Muscle layer of colon (tissue), 2 donors: ENCODE data around the gene ZMYND11.

Source experiments
- H3K27ac ChIP-seq: one replicate; pipeline ENCODE4 v1.7.0; 2013; ENCODE audit warnings: low read depth, mild to moderate bottlenecking, low read length, moderate library complexity
- H3K27me3 ChIP-seq, 2 donors: one replicate each; pipeline ENCODE4 v1.7.0; 2013; ENCODE audit warnings: low read length in 2 of 2, mild to moderate bottlenecking in 2 of 2; ENCODE audit not compliant: insufficient read depth in 2 of 2, control insufficient read depth in 1 of 2
- H3K36me3 ChIP-seq: one replicate; pipeline ENCODE4 v1.7.0; 2013; ENCODE audit warnings: mild to moderate bottlenecking, low read length; ENCODE audit not compliant: insufficient read depth
- H3K4me1 ChIP-seq: one replicate; pipeline ENCODE4 v1.7.0; 2013; ENCODE audit warnings: mild to moderate bottlenecking, low read length; ENCODE audit not compliant: insufficient read depth
- H3K4me3 ChIP-seq, 2 donors: one replicate each; pipeline ENCODE4 v1.7.0; 2013; ENCODE audit warnings: low read length in 2 of 2, low read depth in 1 of 2, mild to moderate bottlenecking in 1 of 2, moderate library complexity in 1 of 2
- H3K9ac ChIP-seq: one replicate; pipeline ENCODE4 v1.7.0; 2013; ENCODE audit warnings: low read length
- H3K9me3 ChIP-seq: one replicate; pipeline ENCODE4 v1.7.0; 2013; ENCODE audit warnings: mild to moderate bottlenecking, low read length
- donor health status: abdominal sarcoma.
- donor health status: Adenocarcinoma of cecum.

ZMYND11 gene

DNA sequence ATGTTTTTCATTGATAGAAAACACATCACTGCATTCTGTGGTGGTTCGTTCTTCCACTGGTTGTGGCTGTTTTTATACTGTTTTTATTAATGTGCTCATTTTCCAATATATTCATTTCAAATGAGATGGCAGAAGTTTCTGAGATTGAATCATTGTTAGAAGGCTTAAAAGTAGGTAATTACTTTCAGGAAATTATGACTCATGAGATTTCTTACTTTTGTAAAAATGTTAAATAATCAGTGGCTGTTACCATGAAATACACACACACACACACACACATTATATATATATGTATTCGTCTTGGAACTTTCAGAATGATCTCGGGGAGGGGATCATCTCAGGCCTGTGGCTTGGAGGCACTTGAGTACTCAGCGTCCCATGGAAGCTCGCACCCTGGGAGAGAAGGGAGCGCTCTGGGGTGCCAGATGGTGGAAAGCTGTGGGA lies 66.1 kb downstream of the ZMYND11 start:
- Histone ChIP-seq H3K4me1 (no peaks in the 10 kb centered on the region), H3K9me3 (no peaks in the 10 kb centered on the region), H3K27me3 (no peaks in the 10 kb centered on the region), H3K36me3 (no peaks in the 10 kb centered on the region), H3K4me3 (no peak overlapping the region), H3K27ac (no peak overlapping the region), H3K9ac (no peak overlapping the region)

- no peaks in the 10 kb centered on the region for H3K27me3 ChIP-seq
- no peak overlapping the region for H3K27ac ChIP-seq
- peaks cover 5% of the 10 kb centered on the region for H3K36me3 ChIP-seq
- no peak overlapping the region for H3K9ac ChIP-seq
- no peaks in the 10 kb centered on the region for H3K4me1 ChIP-seq
- H3K9me3 ChIP-seq = no peaks in the 10 kb centered on the region
- no peak overlapping the region for H3K4me3 ChIP-seq
These were observed 73.4 kb downstream of the ZMYND11 start for GRCh38 chr10:208616-209015.

DNA sequence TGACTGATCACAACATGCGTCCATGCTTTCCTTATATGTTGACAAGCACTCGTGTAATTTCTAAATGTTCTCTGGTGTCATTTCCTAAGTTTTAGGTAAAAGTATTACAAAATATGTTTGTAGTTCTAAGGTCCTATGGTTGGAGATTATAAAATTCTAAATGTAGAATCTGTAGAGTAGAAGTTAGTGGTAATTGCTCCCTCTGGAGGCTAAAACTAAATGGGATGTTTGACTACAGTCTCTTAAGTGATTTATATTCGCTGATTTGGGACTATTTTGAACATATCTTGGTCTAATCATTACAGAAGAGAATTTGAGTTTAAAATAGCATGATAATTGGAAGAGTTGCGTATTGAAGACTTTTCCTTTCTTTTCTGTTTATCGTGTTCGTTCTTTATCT lies 74.1 kb downstream of the ZMYND11 start:
- Histone ChIP-seq H3K36me3 (peaks cover 5% of the 10 kb centered on the region), H3K4me3 (no peak overlapping the region), H3K4me1 (no peaks in the 10 kb centered on the region), H3K27ac (no peak overlapping the region), H3K9ac (no peak overlapping the region), H3K9me3 (no peaks in the 10 kb centered on the region), H3K27me3 (no peaks in the 10 kb centered on the region)

DNA sequence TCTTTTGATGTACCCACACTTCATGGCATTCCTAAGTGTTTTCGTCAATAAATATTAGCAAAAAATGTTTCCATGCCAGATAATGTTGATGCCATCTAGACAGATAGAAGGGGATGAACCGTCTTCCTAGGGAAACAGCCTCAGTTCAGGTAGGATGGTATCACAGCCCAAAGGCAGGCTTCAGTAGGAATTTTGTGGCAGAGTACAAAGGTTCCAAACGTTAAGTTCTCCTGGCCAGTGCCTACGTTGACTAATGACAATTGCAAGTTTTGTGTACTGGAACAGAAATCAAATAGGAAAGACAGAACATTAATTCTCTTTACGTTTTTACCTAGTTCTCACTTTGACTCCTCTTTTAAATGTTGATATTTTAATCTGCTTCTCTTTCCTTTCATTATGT lies 75.0 kb downstream of the ZMYND11 start:
- Histone ChIP-seq H3K27me3 (no peaks in the 10 kb centered on the region), H3K9me3 (no peaks in the 10 kb centered on the region), H3K4me1 (no peaks in the 10 kb centered on the region), H3K36me3 (peaks cover 5% of the 10 kb centered on the region), H3K9ac (no peak overlapping the region), H3K27ac (no peak overlapping the region), H3K4me3 (no peak overlapping the region)

DNA sequence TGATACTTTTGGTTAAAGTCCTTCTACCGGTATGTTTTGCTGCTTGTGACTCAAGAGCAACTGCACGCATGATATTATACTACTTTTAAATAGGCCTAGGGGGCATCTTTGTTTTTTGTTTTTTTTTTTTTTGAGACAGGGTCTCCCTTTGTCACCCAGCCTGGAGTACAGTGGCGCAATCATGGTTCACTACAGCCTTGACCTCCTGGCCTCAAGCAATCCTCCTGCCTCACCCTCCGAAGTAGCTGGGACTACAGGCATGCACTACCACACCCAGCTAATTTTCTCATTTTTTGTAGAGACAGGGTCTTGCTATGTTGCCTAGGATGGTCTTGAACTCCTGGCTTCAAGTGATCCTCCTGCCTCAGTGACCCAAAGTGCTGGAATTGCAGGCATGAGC lies 80.2 kb downstream of the ZMYND11 start:
- no peaks in the 10 kb centered on the region for H3K27me3 ChIP-seq
- no peaks in the 10 kb centered on the region for H3K9me3 ChIP-seq
- H3K27ac ChIP-seq = no peak overlapping the region

DNA sequence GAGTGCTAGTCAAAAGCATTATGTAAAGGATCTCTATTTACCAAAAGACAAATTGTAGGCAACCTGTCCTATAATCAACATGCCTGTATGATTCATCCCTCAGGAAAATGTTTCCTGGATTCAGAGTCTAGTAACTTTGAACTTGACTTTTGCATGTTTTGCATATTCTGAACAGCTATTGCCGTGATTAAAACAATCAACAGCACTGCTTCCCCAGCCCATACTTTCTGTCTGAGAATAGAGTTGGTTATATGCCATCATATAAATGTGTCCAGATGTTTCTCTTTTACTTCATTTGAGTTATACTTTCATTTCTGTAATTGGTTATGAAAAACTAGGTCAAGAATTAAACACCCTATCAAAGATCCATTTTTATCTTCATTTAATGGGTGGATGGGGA lies 83.5 kb downstream of the ZMYND11 start:
- Histone ChIP-seq H3K9ac (no peak overlapping the region), H3K27ac (no peak overlapping the region), H3K4me3 (no peak overlapping the region), H3K9me3 (no peaks in the 10 kb centered on the region), H3K27me3 (no peaks in the 10 kb centered on the region), H3K4me1 (peaks cover 8% of the 10 kb centered on the region), H3K36me3 (peaks cover 4% of the 10 kb centered on the region)

More for the DNA sequence above, 80.2 kb downstream of the ZMYND11 start:
- H3K4me1 ChIP-seq = peaks cover 8% of the 10 kb centered on the region
- no peak overlapping the region for H3K4me3 ChIP-seq
- peaks cover 8% of the 10 kb centered on the region for H3K36me3 ChIP-seq
- H3K9ac ChIP-seq = no peak overlapping the region

DNA sequence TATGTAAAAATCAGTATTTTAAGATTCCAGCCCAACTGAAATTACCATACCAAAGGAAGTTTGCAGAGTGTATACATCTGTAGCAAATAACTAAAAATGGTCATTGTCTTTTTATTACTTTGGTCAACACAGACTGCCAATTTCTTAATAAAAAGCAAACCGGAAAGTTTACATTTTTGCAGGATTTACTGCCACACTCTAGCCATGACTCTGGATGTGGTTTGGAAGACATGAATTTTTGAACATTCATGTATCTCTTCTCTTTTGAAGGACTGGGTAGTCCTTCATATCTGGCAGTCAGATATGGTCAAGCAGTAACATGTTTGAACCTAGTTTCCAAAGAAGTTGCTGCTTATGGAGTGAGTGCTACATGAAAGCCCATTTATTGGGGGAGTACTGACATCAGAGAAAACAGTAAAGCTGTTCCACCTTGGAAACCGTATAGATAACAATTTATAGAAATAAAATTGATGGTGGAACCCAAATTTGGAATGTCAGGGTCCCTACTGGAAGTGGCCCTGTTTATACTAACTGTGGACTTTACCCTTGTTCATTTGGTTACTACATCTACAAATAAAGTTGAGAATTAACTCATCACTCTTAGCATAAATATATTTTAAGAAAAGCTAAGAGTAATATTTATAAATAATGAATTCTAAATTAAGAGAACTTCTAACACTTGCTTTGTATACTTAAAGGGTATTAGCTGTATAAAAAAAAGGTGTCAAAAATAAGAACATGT lies 84.6 kb downstream of the ZMYND11 start:
- H3K36me3 ChIP-seq = peaks cover 4% of the 10 kb centered on the region

GRCh38 chr10:224571-224970 lies 89.3 kb downstream of the ZMYND11 start:
- H3K9me3 ChIP-seq = no peaks in the 10 kb centered on the region
- no peak overlapping the region for H3K4me3 ChIP-seq
- no peaks in the 10 kb centered on the region for H3K36me3 ChIP-seq
- no peaks in the 10 kb centered on the region for H3K4me1 ChIP-seq
- no peaks in the 10 kb centered on the region for H3K27me3 ChIP-seq
- no peak overlapping the region for H3K27ac ChIP-seq
- H3K9ac ChIP-seq = no peak overlapping the region

More for the DNA sequence above, 84.6 kb downstream of the ZMYND11 start:
- no peaks in the 10 kb centered on the region for H3K27me3 ChIP-seq
- no peak overlapping the region for H3K27ac ChIP-seq
- peaks cover 8% of the 10 kb centered on the region for H3K4me1 ChIP-seq
- no peaks in the 10 kb centered on the region for H3K9me3 ChIP-seq
- H3K4me3 ChIP-seq = no peak overlapping the region
- H3K9ac ChIP-seq = no peak overlapping the region

- Histone ChIP-seq H3K4me3 (no peak overlapping the region), H3K9me3 (no peaks in the 10 kb centered on the region), H3K27me3 (no peaks in the 10 kb centered on the region), H3K4me1 (no peaks in the 10 kb centered on the region), H3K27ac (no peak overlapping the region), H3K9ac (no peak overlapping the region), H3K36me3 (no peaks in the 10 kb centered on the region)
These were observed 90.8 kb downstream of the ZMYND11 start for GRCh38 chr10:226018-226417.

- Histone ChIP-seq H3K9ac (no peak overlapping the region), H3K4me1 (no peaks in the 10 kb centered on the region), H3K36me3 (no peaks in the 10 kb centered on the region), H3K27ac (no peak overlapping the region), H3K4me3 (no peak overlapping the region), H3K27me3 (no peaks in the 10 kb centered on the region), H3K9me3 (no peaks in the 10 kb centered on the region)
These were observed 91.8 kb downstream of the ZMYND11 start for GRCh38 chr10:227014-227413.

DNA sequence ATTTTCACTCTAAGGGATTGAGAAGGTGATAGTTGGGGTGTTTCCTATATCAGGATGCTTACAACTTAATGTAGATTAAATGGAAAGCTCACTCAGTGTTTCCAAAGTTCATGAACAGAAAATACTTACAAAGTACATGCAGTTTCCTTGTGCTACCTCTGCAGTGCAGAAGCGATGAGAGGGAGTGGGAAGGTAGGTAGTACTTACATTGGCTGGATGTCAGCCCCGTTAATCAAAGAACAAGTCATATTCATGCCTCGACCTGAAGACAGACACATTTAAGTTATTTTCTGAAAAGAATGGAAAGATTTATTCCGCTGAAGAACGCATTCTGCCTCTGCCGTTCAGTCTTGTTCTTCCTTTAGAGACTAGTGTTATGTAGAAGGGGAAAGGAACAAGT lies 93.1 kb downstream of the ZMYND11 start:
- Histone ChIP-seq H3K4me3 (no peak overlapping the region), H3K9ac (no peak overlapping the region), H3K9me3 (no peaks in the 10 kb centered on the region), H3K36me3 (no peaks in the 10 kb centered on the region), H3K27me3 (no peaks in the 10 kb centered on the region), H3K4me1 (no peaks in the 10 kb centered on the region), H3K27ac (no peak overlapping the region)

GRCh38 chr10:230758-231157 lies 95.5 kb downstream of the ZMYND11 start:
- Histone ChIP-seq H3K36me3 (no peaks in the 10 kb centered on the region), H3K4me3 (no peak overlapping the region), H3K9ac (no peak overlapping the region), H3K4me1 (no peaks in the 10 kb centered on the region), H3K27me3 (no peaks in the 10 kb centered on the region), H3K9me3 (no peaks in the 10 kb centered on the region), H3K27ac (no peak overlapping the region)
